K562 treated with DMSO at 1 percent for 12 hours (cell line): ENCODE data around the gene OR2T6. TPM values are rescaled to one million over a fixed set of nuclear protein-coding genes. Genes with fewer than 3 reads are reported as not detected.

Experiments used
- total RNA-seq: library from RNA; unstranded; fragments of 300-600 nt; gene quantifications from 2 replicates; pipeline ENCODE4 v1.2.3, GENCODE V29; 2022; ENCODE audit not compliant: insufficient read depth

OR2T6 gene
- total RNA-seq = not detected in 2 replicates

DNA sequence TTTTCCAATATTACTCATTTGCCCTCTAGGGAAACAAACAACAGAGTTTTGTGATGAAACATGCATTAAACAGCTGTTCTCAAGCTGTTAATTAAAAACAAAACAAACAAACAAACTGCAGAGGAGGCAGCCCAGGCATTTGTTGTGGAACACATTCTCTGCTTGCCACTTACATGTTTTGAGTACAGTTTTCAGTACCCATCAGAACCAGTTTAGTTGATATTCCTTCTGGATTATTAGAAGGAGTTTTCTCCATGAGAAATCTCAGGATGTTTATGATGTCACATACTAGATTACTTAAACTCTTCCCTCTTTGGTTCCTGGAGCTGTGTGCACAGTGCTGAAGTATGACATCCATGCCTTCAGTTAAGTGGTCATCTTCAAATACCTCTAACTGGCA is at the start of gene OR2T6:
Gene OR2T6, plus strand, starts transcription at position 301 of the 400 bp plus-strand sequence. CDS start 11,863 bp downstream, outside the sequence.

GRCh38 chr1:248348475-248348874 is 27.1 kb upstream of the OR2T6 start, which contains the start of gene OR14C36:
TSS of gene OR14C36 (plus strand) at chr1:248348775. CDS start at chr1:248348775, 0 bp downstream.

GRCh38 chr1:248361121-248361715 is 14.3 kb upstream of the OR2T6 start, which contains the start of gene OR2T4:
TSS of gene OR2T4 (plus strand) at chr1:248361665. CDS start at chr1:248361665, 0 bp downstream.

GRCh38 chr1:248402748-248403147 is 27.2 kb downstream of the OR2T6 start, which contains the start of gene OR2T1:
TSS of gene OR2T1 (plus strand) at chr1:248403048. CDS start at chr1:248406148, 3,100 bp downstream.

Other genes starting within 250 kb of the OR2T6 start
- not detected in 2 replicates for gene OR2M5, start 230.6 kb upstream of the OR2T6 start, total RNA-seq
- not detected in 2 replicates for gene OR2M2, start 200.9 kb upstream of the OR2T6 start, total RNA-seq
- gene OR2M3, start 178.5 kb upstream of the OR2T6 start, total RNA-seq = not detected in 2 replicates
- gene OR2M4, start 144.3 kb upstream of the OR2T6 start, total RNA-seq = not detected in 2 replicates
- gene OR2T33, start 97.8 kb upstream of the OR2T6 start, total RNA-seq = not detected in 2 replicates
- not detected in 2 replicates for gene OR2T12, start 72.3 kb upstream of the OR2T6 start, total RNA-seq
- not detected in 2 replicates for gene OR2M7, start 51.2 kb upstream of the OR2T6 start, total RNA-seq
- gene OR14C36, start 27.0 kb upstream of the OR2T6 start, total RNA-seq = not detected in 2 replicates
- gene OR2T4, start 14.1 kb upstream of the OR2T6 start, total RNA-seq = not detected in 2 replicates
- gene OR2T1, start 27.3 kb downstream of the OR2T6 start, total RNA-seq = not detected in 2 replicates
- gene OR2T2, start 69.9 kb downstream of the OR2T6 start, total RNA-seq = not detected in 2 replicates
- gene OR2T3, start 97.6 kb downstream of the OR2T6 start, total RNA-seq = not detected in 2 replicates
- gene OR2T5, start 112.8 kb downstream of the OR2T6 start, total RNA-seq = not detected in 2 replicates
- not detected in 2 replicates for gene OR2G6, start 132.3 kb downstream of the OR2T6 start, total RNA-seq
- gene OR2T29, start 187.0 kb downstream of the OR2T6 start, total RNA-seq = not detected in 2 replicates
- gene OR2T34, start 199.0 kb downstream of the OR2T6 start, total RNA-seq = not detected in 2 replicates
- gene OR2T10, start 222.0 kb downstream of the OR2T6 start, total RNA-seq = not detected in 2 replicates